ENCODE data around the gene PAEP.

- TF ChIP-seq EZH2 (IDR thresholded peaks at IDR 0.05; ENCODE audit: insufficient read depth, poor library complexity, severe bottlenecking) (no peak), EZH2phosphoT487 (IDR thresholded peaks at IDR 0.05; ENCODE audit: insufficient read depth, low read depth) (no peak)
These were observed 39.2 kb upstream of the PAEP start for GRCh38 chr9:135522137-135522877.

All from GM23248 (cell line).